H1 (cell line): ENCODE data around the gene GARIN3. TPM values are rescaled to one million over a fixed set of nuclear protein-coding genes. Genes with fewer than 3 reads are reported as not detected.
A peak's percentile ranks its signal among the peaks of the same experiment; 100 is the strongest.

Experiments used
- CBX8 ChIP-seq: fragments of 300-800, 300-1000 bp; sonication (generic); IDR thresholded peaks from 2 replicates; pipeline ENCODE4 v1.7.1; 2016; ENCODE audit warnings: low read depth, low read length, borderline replicate concordance
- CHD2 ChIP-seq: IDR thresholded peaks from 2 replicates; pipeline ENCODE4 v1.6.1; 2012; ENCODE audit warnings: low read length, improper control_type of control experiment
- EP300 ChIP-seq, 2 experiments: IDR thresholded peaks; 1 replicate in 1 of 2; 2 replicates in 1 of 2; pipeline ENCODE4 v1.6.1; 2011 to 2012; ENCODE audit warnings: low read depth in 2 of 2, low read length in 2 of 2, mild to moderate bottlenecking in 2 of 2, borderline replicate concordance in 1 of 2, inconsistent platforms in 1 of 2, moderate library complexity in 1 of 2
- FOSL1 ChIP-seq: IDR thresholded peaks from 2 replicates; pipeline ENCODE4 v1.6.1; 2011; ENCODE audit warnings: mild to moderate bottlenecking, low read depth, low read length, moderate library complexity; ENCODE audit not compliant: insufficient read depth
- RAD21 ChIP-seq, 2 experiments: IDR thresholded peaks in 1 of 2; conservative IDR thresholded peaks in 1 of 2; 2 replicates each; pipeline ENCODE4 v1.6.1; 2011; ENCODE audit warnings: low read depth in 2 of 2, low read length in 2 of 2, improper control_type of control experiment in 1 of 2, inconsistent platforms in 1 of 2, mild to moderate bottlenecking in 1 of 2, moderate library complexity in 1 of 2
- RFX5 ChIP-seq: IDR thresholded peaks from 2 replicates; pipeline ENCODE4 v1.6.1; 2011; ENCODE audit warnings: low read depth, low read length, improper control_type of control experiment, borderline replicate concordance
- SAP30 ChIP-seq: fragments of 300-600 bp; sonication (generic); IDR thresholded peaks from 2 replicates; pipeline ENCODE4 v1.7.1; 2012; ENCODE audit warnings: low read length, moderate library complexity, mild to moderate bottlenecking, inconsistent platforms; ENCODE audit not compliant: insufficient read depth, insufficient replicate concordance
- SRF ChIP-seq: IDR thresholded peaks from 2 replicates; pipeline ENCODE4 v1.6.1; 2011; ENCODE audit warnings: mild to moderate bottlenecking, low read depth, low read length, moderate library complexity
- ZNF274 ChIP-seq: IDR thresholded peaks from 2 replicates; pipeline ENCODE4 v1.7.0; 2012; ENCODE audit warnings: low read length, borderline replicate concordance; ENCODE audit errors: extremely low read depth
- polyA plus RNA-seq, 7 experiments: library from polyadenylated mRNA; depleted of rRNA in 3 of 7; stranded (reverse) in 5 of 7; unstranded in 2 of 7; fragments of >200 nt in 5 of 7; fragments of 200-250 nt in 2 of 7; gene quantifications; 1 replicate in 5 of 7; 2 replicates in 1 of 7; 4 replicates in 1 of 7; pipeline versions ENCODE4 v1.2.1 to v1.2.3, GENCODE V29; 2011 to 2013; ENCODE audit warnings: missing spikeins in 2 of 7, mixed read lengths in 2 of 7
- total RNA-seq: library from RNA; stranded (reverse); fragmentation: NEBNext Ultra II Directional; extraction: Animal tissue kit (Norgen Biotek cat#: 25700); gene quantifications from 2 replicates; pipeline ENCODE4 v1.2.1, GENCODE V29; 2021
- TF ChIP-seq, protein P1 (sequence below): IDR thresholded peaks from 2 replicates; pipeline ENCODE4 v1.6.1; 2012; ENCODE audit warnings: inconsistent platforms

The GARIN3 gene
- total and polyA plus RNA-seq, 2 of the 8 experiments (the other 6 are each of a cell fraction or from before 2014, with no cell fraction given) = not detected

DNA sequence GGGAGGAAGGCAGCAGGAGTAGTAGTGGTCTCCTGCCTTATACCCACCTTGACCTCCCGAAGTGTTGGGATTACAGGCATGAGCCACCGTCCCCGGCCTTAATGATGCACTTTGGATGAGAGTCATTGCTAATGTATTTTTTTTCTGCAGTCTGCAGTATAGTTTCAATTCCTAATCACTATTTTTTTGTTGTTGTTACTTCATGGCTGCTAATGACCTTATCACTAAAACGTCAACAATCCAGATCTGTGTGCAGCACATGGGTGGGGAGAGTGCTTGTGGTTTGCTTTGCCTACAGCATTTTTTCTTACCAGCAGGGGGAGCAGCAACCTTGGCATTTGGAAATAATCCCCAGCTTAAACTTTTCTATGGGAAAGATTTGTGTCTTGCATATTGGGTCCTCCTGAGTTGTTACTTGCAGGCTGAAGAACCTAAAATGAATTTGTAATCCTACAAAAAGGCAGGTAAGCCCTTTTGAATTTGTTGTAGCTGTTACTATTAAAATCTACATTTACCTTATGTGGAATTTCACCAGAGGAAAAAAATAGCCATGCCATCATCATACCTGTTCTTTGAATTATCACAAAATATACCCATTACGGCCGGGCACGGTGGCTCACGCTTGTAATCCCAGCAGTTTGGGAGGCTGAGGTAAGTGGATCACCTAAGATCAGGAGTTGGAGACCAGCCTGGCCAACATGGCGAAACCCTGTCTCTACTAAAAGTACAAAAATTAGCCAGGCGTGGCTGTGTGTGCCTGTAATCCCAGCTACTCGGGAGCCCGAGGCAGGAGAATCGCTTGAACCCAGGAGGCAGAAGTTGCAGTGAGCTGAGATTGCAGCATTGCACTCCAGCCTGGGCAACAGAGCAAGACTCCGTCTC, 17.1 kb downstream of the GARIN3 start (continued):
- TF ChIP-seq SAP30 (no peak), RAD21 (IDR thresholded peaks at IDR 0.05 in 1 of 2, conservative IDR thresholded peaks at IDR 0.05 in 1 of 2; ENCODE audit: low read depth in 2 of 2, low read length in 2 of 2) (peak; percentile 77 to 82), RFX5 (no peak), CBX8 (no peak), FOSL1 (no peak), CHD2 (no peak), EP300 (IDR thresholded peaks at IDR 0.05; ENCODE audit: borderline replicate concordance in 1 of 2, low read depth in 2 of 2, low read length in 2 of 2) (no peak), ZNF274 (no peak), SRF (no peak)
- TF ChIP-seq, protein P1, sequence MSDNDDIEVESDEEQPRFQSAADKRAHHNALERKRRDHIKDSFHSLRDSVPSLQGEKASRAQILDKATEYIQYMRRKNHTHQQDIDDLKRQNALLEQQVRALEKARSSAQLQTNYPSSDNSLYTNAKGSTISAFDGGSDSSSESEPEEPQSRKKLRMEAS = peak; percentile 57; the same call in 1 of the 2 replicates
- TF ChIP-seq, all 59 proteins: peak for 3
